ENCODE measurements around the gene TMEM106C.

TMEM106C gene

DNA sequence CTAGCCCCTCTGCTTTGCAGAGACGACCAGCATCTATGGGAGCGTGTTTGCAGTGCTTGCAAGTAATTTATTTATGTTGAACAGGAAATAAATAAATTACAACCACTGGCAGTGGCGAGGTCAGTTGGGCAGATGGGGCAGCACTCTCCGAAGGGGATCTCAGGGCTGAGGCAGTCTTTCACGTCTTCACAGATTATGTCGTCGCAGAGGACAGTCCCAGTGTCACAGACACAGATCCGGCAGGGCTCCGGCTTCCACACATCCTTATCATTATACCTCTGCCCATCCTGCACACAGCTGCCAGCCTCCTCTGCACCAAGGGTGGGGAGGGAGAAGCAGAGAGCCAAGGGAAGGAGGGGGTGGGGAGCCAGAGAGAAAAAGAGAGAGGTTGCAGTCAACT is 36.4 kb downstream of the TMEM106C start:
- DNase-seq = no peak

DNA sequence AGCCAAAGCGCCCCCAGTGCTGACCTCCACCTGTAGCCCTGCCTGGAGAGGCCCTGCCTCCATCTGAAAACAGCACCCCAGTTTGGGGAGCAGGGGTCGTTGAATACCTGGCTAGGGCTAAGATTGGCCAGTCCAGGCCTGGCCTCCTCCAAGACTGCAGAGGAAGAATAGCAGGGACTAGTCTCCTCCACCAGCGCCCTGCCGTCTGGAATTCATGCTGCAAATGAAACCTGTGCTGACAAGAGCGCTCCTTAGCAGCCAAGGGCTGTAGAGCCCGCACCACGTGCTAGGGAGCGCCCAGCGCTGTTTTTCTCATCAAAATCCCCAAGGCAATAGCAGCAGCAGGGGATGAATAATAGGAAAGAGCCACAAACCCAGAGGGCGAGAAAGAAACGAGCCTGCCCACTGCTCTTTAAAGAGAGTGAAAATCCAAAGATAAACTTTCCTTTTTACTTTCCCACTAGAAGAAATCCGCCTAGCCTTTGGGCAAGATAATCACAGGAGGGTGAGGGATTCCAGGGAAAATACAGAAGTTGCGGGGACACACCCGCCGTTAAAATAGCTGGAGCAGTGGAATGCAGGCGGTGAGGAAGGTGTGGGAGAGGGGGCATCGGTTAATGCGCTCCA is 37.6 kb downstream of the TMEM106C start:
- DNase-seq = no peak

DNA sequence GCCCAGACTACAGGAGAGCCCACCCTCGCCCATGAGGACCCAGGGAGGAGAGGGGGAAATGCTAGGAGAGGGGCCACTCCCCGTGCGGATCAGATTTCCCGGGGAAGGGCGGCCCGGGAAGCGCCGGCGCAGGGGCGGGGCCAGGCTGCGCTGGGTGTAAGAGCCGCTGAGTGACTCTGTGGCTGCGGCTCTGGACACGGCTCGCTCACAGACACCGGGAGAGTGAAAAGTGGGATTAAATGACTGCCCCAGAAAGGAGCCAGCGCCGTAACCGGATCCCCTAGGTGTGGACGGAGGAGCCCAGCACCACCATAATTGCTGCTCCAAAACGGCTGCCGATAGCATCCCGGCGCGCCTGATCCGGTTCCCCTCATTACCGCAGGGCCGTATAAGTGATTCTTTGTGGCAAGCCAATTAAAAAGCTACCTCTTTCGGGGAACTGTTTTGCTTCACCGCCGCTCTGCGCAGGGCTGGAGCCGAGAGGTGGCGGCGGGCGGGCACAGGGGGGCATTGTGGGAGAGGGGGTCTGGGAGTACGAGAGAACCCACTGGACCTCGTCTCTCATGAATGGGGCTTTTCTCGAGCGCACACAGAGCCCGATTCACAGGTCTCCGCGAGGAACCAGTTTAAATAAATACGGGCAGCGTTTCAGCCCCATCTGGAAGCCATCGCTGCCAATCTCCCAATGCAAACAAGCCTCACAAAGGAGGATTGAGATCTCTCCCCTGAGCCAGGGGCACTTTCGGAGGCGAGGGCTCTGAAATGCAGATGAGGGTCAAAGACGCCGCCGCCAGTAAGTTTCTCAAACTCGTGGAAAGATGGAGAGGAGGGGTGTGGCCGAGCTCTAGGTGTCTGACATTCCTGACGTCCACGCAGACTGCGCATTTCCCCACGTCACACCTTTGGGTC is 38.4 kb downstream of the TMEM106C start:
- no peak for DNase-seq

DNA sequence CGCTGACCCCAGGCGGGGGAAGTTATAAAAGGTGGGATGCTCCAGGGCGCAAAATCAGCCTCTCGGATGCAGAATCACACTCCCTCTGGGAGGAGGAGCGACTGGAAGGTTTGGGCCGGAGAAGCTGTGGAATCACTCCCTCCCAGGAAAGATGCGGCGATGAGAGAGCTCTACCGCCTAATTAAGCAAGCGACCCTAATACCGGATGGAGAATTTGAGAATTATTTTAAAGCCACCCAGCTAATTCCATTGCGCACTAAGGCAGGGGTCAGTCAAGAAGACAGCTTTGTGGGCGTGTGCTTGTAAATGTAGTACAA is 39.0 kb downstream of the TMEM106C start:
- no peak for DNase-seq

DNA sequence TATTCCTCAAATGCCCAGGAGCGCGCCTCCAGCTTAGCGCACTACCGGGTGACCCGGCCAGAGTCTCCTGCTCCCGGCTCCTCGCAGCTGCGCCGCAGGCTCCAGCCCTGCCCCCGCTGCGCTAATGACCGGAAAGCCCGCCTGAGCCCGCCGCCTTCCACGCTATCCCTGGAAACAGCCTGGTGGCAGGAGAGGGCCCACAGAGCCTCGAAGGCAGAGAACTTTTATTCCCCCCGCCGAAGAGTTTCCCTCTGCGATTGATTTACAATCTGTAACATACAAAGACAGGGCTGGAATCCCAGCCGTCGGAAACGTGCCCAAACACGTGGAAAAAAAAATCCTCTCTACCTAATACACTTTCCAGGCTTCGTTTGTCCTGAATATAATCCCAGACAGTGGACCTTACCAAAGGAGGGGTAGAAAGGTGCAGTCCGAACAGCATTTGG is 39.4 kb downstream of the TMEM106C start:
- no peak for DNase-seq

DNA sequence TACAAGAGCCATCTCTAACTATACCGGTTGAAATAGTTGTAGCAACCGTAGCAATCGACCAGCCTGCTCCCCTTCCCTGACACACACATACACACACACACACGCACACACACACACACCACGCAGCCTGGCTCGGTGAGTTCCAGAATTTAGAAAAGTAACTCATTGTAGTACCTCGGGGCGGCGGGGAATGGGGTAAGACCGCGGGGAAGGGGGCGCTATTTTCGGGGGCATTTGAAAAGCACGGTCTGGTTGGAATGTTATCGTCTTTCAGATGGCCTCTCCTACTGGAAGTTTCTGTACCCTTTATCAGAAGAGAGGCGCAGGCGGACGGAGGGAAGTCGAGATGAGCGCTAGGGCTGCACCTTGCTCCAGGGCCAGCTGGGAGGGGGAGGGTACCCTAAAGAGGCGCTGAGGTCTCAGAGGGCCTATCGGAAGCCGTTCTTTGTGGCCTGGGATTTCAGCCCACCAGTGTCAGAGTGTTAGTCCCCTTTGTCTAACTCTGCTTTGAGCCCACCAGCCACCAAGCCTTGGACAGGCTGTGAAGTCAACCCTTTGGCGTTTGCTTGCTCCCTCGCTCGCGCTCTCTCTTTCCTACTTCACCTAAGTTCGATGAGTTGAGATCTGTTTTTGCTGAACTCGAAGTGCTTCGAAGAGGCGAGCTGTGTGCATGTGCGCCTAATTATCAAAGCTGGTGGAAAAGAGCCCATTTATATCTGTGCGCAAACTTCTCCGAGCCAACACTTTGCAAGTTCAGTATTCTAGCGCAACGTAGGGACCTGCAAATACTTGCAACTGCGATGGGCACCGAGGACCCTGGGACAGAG is 40.0 kb downstream of the TMEM106C start:
- DNase-seq = peak; percentile 18

DNA sequence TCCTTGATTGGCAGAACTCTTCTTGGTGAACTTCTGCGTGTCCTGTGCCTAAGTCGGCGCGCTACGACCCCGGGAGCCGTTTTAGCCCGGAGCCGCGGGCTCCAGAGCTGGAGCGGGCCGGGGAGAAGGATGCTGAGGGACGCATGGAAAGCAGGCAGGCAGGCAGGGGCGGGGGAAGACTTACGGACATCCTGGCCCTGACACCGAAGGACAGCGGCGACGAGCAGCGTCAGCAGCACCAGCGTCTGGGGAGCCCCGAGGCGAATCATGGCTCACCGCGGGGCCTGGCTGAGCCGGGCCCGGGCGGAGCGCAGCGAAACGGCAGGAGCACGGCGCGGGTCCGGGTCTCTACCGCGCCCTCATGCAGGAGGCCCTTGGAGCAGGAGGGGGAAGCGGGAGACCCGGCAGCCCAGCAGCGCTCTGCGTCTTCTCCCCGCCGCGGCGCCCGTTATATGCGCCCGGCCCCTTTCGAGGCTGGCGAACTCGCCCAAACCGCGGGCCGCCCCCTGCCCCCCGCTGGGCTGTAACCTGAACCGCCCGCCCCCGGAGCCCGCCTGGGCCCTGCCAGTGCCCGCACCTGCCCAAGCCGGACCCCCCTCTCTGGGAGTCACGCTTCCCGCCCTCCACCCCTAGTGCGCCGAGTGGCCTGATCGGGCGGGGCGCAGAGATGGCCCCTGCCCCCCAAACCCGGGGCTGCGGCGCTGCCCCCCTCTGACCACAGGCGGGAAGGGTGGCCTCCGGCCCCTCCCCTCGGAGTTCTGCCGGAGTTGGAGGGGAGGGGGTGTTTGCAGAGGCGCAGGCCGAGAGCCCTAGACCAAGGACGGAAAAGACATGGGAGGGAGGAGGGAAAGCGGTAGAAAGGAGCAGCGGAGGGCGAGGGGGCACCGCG is 40.9 kb downstream of the TMEM106C start, which contains the start of gene COL2A1:
Gene COL2A1 (minus strand): TSS at position 424 of the 889 bp plus-strand sequence. CDS start 155 bp downstream, at position 269.
- peak; percentile 23 for DNase-seq

DNA sequence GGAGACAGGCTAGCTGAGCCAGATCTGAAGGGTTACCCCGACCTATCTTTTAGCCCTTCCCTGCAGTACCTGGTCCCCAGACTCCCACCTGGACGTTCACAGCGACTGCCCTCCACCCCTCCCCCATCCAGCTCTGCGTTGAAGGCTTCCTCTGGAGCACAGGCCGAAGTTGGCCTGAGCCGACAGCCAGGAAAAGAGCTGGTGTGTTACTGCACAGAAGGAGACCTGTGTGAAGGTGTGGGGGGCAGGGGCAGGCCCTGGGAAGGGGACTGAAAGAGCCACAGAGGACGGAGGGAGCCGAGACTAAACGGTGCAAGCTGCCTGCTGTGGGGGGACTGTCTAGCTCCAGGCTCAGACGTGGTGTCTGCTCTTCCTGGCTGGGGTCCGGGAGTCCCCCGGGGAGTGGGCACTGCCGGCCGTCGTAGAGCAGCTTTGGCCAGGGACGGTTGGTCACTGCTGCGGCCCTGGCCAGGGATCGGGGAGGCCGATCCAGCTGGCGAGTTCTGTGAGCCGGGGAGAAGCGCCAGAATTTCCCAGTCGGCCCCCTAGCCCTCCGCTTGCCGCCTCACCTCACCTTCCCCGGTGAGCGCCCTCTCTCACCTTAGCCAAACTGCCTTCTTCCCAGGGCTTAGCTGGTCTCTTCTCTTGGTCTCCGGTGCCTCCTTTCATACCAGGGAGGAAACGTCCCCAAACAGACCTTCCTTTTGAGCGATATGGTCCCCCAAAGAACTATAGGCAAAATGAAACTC is 41.8 kb downstream of the TMEM106C start:
- DNase-seq = no peak

DNA sequence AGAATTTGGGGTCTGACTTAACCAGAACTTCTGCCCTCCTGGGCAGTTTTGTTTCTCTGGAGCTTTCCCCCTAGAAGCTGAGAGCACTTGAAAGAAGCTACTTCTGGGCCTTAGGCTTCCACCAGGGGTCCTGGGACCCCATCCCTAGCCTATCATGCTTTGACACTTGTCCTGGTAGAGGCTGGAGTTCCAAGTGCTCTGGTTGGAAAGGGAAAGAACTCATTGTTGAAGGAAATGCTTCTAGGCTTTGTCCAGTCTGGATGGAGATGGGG is 42.3 kb downstream of the TMEM106C start:
- DNase-seq = no peak

DNA sequence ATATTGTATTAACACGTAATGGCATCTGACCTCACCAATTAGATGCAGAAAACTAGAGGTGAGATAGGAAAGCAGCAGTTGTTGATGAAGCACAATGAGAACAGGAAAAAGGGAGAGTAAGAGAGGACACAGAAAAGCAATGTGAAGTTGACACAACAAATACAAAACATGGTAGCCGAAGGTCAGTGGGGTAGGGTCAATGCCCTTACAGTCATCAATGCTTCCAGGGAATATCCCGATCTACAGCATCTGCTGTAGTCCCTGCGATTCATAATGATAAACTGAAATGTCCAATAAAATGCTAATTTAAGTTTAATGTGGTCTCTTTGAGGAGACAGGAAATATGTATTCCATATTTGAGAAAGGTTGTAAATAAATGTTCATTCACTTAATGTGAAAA is 43.8 kb downstream of the TMEM106C start:
- DNase-seq = no peak

DNA sequence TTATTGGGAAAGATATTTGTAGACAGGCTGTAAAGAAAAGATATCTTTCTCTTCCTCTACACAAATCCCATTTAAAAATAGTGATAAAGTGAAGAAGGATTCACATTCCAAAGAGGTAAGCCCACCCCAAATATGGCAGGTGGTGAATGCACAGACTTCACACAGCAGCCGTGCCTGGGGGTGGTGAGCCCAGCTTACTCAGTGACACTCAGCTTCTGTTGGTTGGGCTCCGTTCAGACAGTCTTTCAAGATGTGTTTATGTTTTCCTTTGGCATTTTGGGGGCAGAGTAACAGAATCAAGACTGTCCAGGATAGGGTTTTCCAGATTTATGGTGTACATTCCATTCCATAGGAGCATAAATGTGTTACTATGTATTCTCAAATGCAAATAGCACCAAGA is 45.0 kb downstream of the TMEM106C start:
- no peak for DNase-seq

DNA sequence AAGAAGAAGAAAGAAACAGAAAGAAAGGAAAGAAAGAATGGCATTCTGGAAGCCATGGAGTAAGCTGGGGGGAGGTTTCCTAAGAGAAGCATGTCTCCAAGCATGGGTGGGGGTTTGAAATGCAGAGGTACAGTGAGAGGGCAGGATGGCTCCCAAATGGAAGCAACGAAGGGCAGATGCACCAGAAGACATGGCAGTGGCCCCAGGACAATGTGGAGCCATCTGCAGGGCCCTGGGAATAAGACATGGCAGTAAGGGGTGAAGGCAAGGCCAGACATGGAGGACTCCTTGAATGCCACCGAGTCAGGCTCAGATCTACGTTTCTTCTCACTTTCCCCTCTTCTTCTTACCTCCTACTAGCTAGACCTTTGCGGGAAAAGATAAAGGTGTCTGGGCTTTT is 45.6 kb downstream of the TMEM106C start:
- DNase-seq = no peak

DNA sequence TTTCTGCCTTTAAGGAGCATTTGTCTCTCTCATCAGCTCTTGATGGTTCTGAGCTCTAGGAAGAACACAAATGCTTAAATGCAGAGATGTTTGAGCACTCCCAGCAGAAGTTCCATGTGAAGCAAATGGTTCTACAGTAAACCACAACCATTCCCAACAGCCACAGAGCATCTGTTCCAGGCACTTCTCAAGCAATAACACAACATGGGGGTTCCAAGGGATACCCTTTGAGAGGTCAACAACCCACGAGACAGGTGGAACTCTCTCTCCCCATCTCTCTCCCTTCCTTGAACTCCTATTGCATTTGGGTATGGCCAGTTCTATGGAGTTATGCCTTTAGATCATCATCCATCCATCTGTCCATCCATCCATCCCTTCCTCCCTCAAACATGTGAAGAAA is 46.1 kb downstream of the TMEM106C start:
- no peak for DNase-seq

DNA sequence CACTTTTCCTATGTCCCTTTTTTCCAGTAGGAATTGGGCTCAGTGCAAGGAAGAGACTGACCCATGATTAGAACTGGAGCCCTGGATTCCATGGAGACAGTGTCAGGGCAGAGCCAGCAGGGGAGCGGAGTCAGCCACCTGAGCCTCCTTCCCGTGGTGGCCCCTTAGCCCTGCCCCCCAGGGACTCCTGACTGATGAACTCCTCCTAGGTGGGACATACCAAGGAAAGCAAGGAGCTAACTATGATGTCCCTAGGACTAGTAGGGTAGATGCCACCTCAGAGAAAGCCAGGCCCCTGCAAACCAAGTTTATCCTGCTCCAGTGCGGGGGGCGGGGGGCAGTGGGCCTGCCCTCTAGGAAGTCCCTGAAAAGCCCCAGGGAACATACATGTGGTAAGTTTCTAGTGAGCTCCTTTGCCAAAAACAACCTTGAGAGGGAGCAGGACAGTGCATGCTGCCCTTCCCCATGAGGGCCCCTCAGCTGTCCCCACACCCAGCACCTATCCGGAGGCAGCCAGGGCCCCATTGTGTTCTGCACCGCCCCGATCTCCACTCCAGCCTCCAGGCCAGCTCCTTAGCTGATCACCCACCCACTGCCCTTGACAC is 47.1 kb downstream of the TMEM106C start:
- no peak for DNase-seq

DNA sequence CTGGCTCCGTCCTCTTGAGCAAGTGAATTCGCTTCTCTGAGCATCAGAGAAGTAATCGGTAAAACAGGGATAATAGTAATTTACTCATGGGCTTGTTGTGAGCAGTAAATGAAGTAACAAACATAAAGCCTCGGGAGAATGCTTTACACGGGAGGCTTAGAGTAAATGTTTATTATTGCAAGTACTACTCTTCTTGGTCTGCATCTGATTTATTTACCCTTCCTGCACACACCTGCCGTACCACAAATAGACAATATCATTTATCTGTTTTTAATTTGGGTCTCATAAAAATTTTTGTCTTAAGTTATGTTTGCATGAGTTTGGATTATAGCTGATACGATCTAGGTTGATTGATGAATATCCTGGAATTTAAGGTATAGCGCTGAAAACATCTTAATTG is 48.7 kb downstream of the TMEM106C start:
- no peak for DNase-seq

DNA sequence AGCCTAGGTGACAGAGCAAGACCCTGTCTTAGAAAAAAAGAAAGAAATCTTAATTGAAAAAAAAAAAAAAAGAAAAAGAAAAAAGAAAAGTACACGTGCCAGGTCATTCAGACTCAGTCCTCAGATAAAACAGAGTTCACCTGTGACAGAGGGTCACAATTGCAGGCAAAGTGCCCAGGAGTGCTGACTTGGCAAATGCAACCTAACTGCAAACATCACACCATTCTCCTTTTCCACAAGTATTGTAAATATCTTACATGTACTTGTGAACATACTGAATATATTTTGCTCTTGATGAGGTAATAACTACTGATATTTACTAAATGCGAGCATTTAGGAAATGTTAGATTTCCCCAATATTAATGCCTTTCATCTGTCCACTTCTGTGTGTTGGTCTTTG is 49.9 kb downstream of the TMEM106C start:
- no peak for DNase-seq

DNA sequence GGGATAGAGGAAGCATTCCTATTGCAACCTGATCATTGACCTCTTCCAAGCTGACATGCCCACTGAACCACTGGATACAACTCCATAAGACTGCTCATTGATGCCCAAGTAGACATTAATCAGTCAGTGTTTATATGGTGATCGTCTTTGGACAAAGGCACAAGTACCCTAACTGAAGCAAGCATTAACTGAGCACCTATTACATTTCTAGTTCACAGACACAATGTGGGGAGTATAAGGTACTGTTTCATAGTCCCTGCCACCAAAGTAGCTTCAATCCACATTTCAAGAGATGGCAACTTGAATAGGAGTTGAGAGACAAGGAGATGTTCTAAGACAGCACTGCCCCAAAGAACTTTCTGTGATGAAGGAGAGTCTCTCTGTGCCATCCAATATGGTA is 51.7 kb downstream of the TMEM106C start:
- no peak for DNase-seq

DNA sequence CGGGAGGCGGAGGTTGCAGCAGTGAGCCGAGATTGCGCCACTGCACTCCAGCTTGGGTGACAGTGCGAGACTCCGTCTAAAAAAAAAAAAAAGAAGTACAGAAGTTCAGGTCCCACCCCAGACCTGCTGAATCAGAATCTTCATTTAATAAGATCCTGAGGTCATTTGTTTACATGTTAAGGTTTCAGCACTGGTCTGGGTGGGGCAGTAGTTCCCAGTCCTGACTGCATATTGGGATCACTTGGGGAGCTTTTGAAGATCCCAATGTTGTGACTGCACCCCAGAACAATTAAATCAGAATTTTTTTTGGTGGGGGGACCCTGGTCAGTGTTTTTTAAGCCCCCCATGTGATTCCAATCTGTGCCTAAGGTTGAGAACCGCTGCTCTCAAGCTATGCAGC is 52.6 kb downstream of the TMEM106C start:
- no peak for DNase-seq

DNA sequence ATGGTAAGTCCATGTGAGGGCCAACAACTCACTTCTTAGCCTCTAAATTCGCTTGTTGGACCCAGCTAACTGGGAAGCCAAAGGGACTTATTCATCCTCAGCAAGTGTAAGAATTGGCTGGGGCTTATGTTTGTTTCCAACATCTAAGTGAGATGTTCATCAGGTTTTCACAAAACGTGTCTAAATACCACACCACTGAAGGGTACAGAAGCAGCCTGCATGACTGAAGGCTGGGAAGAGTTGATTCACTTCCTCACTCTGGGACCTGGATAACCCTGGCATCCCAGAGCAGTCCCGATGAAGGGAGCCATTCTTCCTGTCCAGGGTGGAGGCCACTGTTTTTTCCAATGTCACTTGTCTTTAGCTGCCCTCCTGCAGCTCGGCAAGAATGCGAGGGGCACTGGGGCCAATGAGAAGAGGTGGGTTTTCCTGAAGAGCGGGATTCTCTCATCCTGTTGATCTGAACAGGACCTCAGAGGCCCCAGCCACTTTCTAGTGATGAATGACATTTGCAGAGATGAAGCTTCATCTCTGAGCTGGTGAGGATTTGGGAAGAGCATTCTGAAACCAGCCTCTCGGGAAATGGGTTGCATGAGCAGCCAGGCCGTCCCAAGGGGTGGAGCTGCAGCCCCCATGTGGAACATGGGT is 53.1 kb downstream of the TMEM106C start:
- DNase-seq = no peak

DNA sequence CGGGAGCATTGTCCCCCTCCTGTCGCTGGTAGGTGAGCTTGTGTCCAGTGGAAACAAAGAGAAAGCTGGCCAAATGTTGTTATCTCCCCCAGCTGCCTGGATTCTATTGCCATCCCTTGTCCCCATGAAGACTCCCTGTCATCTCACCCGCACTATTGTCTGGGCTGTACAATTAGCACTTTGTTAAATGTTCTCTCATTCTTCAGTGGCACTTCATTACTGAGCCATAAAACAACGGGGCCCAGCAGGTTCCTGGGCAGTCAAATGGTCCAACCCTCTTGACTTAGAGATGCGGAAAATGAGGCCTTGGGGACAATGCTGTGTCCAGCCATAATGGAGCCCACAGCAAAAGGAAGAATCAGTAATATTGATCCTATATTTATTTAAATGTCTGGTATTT is 54.1 kb downstream of the TMEM106C start:
- DNase-seq = no peak

Data from stimulated activated CD4-positive, alpha-beta T cell treated with anti-CD3 and anti-CD28 coated beads, Interleukin-4, amount 100 ng/mL, for 1 hour (primary cell).